ENCODE results near the gene EPN2.
"Not testable (repeated sequence)": the region's sequence is repeated elsewhere in the genome, so short reads cannot be mapped to it uniquely, and the experiment has no call there.

The EPN2 gene

DNA sequence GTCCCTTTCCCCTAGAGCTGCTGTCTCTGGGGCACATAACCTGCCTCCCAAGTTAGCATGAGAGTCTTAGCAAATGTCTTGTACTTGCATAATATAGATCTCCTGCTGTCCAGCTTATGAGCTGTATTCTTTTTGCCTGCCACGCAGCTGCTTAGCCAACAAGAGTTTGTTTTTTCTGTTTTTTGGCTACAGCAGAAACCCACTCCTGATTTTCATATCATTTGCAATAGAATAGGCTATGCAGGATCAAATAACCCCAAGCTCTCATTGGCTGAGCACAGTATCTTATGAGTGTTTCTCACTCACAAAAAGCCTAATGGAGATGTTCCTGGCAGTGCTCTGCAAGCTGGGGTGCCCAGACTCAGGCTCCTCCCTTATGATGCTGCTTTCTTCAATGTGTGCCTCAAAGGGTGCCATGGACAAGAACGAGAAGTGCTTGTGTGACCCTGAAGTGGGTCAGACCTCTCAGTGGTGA is 102.2 kb downstream of the EPN2 start:
- no peak overlapping the region for H3K27ac ChIP-seq

DNA sequence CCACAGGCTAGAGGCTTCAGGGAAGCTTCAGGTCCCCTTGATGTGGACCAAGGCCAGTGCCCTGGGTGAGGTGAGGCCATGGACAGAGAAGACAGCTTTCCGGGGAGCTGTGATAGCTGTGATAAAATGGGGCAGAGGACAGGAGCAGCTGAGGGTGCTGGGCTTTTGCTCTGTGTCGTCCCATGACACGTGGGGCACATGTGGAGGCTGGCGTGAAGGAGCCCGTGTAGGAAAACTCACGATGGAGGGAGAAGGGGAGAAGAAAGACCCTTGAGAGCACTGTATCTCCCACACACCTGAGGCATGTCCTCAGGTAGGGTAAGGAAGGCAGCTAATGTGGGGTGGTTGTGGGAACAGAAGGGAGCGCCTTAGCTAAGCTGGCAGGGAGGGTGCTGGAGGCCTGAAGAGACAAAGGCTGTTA is 104.1 kb downstream of the EPN2 start:
- H3K27ac ChIP-seq: no peak overlapping the region
- no peak for DNase-seq (ENCODE audit: low read depth, low spot score)

More for the DNA sequence above, 102.2 kb downstream of the EPN2 start:
- DNase-seq (ENCODE audit: low read depth, low spot score): no peak

DNA sequence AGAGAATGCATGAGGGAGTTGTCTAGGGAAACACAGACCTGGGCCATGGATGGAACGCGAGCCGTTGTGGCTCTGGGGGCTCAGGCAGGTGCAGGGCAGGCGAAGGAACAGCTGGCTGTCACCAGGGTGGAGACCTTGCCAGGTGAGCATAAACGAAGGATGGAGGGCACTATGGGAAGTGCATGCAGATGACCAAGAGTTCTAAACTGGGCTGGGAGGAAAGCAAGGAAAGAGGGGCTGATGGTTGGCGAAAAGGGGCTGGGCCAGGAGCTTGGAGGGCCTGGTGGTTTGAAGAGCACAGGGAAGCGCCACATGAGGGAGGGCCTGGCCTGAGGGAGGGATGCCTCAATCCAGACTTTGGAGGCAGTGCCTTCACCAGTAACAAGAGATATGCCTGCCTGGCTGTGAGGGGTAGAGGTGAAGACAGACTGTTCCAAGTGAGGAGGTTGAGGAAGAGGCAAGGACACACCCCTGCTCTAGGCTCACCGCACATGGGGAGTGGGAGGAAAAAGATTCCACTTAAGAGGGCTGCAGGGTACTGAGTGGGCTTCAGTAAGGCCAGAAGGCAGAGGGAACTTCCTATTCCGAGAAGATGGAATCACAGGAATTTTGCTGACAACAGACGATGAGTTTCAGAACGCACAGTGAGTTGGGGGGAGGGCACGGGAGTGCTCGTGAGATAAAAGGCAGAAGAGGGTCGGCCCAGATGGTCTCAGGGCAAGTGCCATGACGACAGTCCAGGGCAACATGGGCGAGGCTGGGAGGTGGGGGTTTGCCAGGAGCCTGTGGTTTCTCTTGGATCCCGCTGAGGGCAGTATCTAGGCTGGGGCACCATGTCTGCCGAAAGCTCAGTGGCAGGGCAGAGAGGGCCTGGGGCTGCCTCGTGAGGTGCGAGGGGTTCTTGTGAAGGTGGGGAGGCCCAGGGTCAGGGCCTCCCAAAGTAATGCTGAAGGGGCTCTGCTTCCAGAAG is 104.8 kb downstream of the EPN2 start:
- H3K27ac ChIP-seq: no peak overlapping the region
- DNase-seq (ENCODE audit: low read depth, low spot score): no peak

DNA sequence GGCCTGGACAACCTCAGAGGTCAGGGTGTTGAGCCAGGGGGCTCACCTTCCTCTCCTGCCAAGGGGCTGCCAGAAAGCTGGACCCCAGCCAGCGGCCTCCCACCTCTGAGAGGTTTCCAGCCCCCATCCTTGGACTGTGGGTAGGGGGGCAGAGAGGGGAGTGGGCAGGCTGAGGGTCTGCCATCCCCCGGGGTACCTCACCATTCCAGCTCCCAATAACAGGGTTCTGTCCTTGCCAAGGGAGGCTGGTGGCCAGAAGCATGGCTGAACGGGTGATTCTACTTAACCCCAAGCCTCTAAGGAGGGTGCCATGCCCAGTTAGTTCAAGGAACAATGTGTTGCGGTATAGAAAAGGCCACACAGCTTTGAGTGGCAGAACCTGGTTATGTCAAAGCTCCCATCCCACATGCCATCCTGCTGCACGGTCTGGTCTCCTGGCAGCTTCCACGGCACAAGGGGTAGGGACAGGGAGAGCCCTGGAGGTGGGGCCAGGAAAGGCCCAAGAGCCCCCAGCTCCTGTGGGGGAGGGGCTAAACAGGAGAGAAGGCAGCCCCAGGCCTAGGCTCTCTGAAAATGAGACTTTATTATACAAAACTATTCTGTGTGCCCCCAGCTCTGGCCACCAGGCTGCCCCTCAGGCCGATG is 105.6 kb downstream of the EPN2 start:
- H3K27ac ChIP-seq: no peak overlapping the region
- no peak for DNase-seq (ENCODE audit: low read depth, low spot score)

DNA sequence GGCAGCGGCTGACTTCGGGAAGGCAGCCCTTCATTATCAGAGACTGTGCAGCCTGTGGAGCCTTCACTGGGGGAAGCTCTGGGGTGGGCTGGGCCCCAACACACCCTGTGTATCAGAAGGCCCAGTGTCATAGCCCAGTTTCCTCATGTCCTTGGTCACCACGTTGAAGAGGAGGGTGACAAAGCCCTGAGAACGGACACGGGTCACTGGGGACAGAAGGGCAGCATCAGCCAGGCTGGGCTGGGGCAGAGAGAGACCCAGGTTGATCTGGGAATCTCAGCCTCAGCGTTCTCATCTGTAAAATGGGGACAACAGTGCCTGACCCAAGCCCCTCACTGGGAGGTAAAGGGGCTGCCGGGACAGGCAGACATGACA is 106.1 kb downstream of the EPN2 start:
- DNase-seq (ENCODE audit: low read depth, low spot score): no peak
- H3K27ac ChIP-seq: no peak overlapping the region

DNA sequence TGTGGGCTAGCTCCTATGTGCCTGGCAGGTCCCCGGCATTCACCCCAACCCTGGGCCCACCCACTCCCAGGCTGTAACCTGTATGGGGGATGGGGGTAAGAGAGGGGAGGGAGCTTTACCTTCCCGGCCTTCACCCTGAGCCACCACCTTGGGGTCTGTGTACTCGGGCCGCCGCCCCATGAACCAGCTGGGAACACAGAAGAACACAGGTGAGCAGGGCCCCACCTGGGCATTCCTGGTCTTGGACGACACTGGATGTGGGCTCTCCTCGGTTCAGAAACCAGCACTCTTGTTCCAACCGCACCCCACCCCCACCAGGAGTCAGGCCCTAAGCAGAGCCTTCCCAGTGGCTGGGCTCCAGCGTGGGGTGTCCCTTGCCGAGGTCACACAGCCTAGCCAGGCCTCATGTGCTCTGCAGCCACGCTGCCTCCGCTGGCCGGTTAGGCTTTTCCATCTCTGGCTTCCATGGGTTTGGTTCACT is 106.5 kb downstream of the EPN2 start:
- H3K27ac ChIP-seq: no peak overlapping the region
- DNase-seq (ENCODE audit: low read depth, low spot score): no peak

DNA sequence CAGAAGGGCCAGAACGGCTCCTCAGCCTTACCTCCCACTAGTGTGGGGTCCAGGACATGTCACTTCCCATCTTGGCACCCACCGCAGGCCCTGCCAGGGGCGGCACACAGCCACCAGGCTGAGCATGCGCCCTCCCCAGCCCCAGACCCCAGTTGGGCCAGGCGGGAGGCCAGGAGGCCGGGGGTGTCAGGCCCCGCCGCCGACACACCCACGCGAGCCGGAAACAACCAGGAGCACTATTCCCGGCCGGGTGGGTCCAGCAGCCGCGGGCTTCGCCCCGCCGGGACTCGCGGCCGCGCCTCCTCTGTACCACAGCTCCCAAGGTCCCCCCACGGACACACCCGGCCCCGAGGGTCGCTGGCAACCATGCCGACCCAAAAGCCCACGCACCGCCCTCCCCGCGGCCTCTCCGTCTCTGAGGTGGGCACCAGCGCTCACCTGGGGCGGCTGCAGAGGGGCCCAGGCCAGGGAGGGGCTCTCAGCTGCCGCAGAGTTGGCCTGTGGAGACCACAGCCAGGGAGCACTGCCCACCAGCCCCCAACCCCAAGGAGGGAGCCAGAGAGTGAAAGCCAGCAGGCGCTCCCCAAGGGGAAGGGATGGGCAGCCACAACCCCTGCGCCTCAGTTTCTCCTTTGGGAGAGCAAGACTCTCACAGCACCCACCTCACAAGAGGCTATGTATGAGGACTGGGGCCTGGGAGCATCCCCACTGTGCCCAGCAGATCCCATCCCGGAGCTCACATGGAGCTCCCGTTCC is 107.3 kb downstream of the EPN2 start:
- H3K27ac ChIP-seq: no peak overlapping the region
- no peak for DNase-seq (ENCODE audit: low read depth, low spot score)

DNA sequence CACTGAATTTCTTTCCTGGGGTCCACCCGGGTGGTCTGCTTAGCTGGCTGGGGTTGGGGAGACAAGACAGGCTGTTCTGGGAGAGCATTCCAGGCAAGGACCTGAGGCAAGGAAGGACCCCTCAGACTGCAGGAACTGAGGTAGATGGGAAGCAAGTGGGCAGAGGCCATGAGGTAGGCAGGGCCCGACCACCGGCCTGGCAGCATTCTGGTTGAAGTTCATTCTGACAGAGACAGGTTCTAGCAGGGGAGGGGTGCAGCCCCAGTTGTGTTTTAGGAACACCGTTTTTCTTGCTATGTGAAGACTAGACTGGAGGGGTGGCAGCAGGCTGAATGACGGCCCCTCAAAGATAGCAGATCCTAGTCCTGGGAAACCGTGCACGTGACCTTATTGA is 107.9 kb downstream of the EPN2 start:
- no peak for DNase-seq (ENCODE audit: low read depth, low spot score)

DNA sequence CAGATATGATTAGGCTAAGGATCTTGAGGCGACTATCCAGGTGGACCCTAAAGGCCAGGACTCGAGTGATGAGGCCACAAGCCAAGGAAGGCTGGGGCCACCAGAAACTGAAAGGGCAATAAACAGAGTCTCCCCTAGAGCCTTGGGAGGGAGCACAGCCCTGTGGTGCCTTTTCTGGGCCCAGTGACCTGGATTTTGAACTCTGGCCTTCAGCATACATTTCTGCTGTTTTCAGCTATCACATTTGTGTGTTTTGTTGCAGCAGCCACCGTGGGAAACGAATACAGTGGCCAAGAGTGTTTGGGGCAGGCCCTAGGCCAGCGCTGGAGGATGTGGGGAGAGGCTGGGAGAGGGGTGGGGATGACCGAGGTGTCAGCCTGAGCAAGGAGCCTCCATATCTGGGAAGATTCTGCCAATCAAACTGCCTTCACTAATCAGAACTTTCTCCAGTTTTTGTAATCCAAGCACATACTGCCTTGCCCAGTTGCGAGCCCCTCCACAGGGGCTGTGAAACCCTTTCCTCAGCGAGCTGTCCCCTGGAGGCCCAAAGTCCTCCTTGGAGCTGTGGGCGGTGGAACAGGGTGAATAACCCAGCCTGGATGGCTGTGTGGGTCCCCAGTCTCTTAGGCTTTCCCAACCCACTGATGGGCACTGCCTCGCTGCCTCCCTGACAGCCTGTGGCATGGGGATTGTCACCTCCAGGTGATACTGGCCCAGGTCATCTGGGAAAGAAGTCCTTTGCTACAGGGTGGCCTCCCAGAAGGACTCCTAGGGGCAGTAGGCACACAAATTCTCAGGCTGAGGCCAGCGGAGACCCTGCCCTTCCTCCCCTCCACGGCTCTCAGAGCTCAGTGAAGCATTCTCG is 108.6 kb downstream of the EPN2 start:
- H3K27ac ChIP-seq: no peak overlapping the region
- DNase-seq (ENCODE audit: low read depth, low spot score): no peak

More for the DNA sequence above, 107.9 kb downstream of the EPN2 start:
- H3K27ac ChIP-seq: no peak overlapping the region

DNA sequence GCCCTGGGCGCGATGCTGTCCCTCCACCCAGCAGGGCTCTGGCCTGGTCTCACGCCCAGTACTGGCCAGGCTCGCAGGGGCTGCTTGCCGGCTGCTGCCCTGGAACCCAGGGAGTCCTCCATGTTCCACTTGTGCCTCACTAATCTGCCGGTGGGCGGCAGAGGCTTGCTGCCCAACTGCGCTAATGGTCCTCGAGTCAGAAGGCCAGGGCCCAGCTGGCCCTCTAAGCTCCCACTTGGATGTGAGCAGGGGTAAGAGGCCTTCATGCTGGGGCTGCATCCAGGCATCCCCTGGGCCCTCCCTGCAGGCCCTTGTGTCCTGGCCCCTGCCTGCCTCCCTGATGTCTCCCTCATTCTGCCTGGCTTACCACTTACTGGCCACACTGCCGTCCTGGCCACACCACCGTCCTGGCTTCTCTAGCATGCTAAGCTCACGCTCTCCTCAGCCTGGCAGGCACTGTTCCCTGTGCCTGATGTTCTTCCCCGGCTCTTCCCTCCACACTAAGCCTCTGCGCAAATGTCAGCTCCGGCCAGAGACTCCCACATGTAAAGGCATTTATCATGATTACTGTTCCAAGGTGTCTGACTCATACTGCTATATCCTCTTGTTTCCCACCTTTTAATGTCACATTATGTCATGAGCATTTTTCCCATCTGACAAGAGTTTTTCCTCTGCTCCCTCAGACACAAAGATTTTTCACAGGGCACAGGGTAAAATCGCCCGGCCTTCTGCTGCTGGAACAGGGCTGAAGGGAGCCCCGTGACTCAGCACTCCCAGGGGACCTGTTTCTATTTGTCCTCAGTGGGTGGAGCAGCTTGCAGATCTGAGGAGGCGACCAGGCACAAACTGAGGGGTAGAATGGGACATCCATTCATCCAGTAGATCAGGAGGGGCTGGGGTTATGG is 109.4 kb downstream of the EPN2 start:
- no peak for DNase-seq (ENCODE audit: low read depth, low spot score)
- H3K27ac ChIP-seq: peak overlapping the region; percentile 38

DNA sequence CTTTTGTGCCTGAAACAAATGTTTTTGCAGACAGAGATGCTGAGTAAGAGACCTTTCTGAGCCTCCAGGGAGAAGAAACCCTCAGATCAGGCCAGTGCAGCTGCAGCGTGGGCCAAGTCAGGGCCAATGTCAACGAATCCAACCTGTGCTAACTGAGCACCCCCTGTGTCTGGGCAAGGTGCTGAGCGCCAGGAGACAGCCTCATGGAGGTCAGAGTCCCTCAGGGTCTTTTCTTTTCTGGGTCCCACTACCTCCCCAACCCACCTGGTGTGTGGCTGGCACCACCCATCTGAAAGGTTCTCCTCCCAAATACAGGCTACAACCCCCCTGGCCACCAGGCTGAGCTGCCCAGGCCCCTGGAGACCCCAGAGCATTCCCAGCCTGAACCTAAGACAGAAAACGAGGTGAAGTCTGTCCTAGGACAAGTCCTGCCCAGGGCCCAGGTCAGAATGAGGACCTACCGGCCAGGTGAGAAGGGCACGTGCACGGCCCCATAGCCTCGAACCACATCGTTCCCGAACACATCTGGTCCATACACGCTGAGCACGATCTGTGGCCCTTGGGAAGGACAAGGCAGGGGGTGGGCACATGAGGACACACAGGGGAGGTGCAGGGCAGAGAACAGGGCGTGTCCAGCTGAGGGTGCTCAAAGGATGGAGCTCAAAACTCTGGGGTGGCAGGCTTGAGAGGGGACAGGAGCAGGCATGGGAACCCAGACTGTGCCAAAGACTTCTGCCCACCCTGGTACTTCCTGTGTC is 110.3 kb downstream of the EPN2 start:
- H3K27ac ChIP-seq: peak overlapping the region; percentile 38
- no peak for DNase-seq (ENCODE audit: low read depth, low spot score)

DNA sequence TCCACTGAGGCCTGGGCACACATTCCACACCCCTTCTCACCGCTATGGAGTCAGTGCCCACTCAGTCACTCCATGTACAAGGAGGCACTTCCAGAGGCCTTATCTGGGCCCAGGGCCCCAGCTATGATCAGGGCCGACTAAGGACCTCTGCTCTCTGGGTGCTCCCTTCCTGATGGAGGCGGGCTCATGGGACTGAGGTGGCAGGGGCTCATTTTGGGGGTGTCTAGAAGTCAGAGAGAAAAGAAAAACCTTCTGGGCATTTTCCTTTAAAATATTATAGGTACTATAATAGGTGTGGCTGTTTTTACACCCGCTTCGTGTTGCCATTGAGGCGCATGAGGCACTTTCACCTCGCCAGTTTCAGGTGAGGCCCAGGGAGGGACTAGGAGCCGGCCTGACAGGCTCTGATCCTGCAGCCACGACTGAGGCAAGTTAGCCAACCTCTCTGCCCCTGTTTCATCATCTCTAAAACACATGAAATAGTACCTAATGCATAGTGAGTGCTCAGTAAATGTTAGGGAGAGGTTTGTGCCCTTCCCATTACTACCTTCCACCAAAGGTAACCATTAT is 111.0 kb downstream of the EPN2 start:
- H3K27ac ChIP-seq: peak overlapping the region; percentile 38
- DNase-seq (ENCODE audit: low read depth, low spot score): no peak

DNA sequence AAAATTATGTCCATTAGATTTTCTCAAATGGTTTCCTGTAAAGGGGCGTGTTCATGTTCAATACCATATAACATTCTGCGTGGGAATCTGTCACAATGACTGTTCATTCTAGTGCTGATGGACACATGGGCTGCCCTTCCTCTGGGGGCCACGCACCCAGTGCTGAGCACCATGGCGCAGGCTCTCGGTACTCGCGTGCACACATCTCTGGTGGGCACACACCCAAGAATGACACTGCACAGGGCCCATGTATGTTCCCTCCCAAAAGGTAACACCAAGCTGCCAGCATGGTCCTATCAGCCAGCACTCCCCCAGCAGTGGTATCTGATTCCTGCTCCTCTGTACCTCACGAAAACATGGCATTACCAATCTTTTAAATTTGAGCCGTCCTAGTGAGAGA is 111.6 kb downstream of the EPN2 start:
- DNase-seq (ENCODE audit: low read depth, low spot score): no peak
- H3K27ac ChIP-seq: peak overlapping the region; percentile 38

DNA sequence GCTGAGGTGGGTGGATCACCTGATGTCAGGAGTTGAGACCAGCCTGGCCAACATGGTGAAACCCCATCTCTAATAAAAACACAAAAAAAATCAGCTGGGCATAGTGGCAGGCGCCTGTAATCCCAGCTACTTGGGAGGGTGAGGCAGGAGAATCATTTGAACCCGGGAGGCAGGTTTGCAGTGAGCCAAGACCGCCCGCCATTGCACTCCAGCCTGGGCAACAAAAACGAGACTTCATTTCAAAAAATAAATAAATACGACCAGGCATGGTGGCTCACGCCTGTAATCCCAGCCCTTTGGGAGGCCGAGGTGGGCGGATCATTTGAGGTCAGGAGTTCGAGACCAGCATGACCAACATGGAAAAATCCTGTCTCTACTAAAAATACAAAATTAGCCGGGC is 116.2 kb downstream of the EPN2 start:
- not testable (repeated sequence) for DNase-seq (ENCODE audit: low read depth, low spot score); H3K27ac ChIP-seq

DNA sequence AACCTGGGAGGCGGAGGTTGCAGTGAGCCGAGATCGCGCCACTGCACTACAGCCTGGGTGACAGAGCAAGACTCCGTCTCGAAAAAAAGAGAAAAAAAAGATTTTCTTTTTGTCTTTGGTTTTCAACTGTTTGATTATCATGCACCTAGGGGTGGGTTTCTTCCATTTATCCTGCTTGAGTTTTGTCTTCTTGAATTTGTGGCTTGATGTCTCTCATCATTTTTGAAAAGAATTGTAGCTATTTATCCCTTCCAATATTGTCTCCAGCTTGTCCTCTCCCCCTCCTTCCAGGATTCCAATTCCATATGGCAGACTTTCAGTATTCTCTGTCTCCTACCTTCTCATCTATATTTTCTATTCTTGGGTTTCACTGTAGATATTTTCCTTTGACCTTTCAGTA is 117.6 kb downstream of the EPN2 start:
- H3K27ac ChIP-seq: peak overlapping the region; percentile 39
- no peak for DNase-seq (ENCODE audit: low read depth, low spot score)

DNA sequence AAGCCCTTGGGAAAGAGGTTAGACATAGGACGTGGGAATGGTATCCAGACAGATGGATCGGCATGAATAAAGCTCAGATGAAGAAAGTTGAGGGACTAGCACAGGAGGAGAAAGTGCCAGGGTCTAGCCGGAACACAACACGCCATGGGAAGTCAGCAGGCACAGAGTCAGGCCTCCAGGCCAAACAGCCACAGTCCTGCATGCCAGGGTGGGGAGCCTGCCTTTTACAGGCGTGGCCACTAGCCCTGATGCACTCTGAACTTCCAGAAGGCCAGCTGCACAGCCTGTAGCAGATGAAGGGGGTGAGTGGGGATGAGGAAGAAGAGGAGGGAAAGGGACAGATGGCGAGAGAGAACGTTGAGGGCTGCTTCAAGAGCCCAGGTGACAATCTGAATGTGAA is 120.2 kb downstream of the EPN2 start:
- no peak overlapping the region for H3K27ac ChIP-seq
- no peak for DNase-seq (ENCODE audit: low read depth, low spot score)

DNA sequence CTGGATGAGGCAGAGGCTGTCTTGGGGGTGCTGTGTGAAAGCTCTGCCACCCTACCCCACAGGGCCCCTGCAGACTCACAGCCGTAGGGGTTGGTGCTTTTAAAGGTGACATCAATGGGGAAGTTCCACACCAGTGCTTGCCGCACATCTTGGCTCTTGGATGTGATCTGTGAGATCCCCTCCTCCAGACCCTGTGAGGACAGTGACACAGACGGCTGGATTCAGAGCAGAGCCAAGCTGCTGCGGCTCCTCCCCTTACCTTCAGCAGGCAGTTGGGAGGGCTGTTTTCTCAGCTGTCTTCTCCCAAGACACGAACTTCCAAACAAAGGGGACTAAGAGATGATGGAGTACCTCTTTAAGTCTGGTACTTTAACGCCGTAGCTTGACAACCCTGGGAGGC is 120.6 kb downstream of the EPN2 start:
- no peak overlapping the region for H3K27ac ChIP-seq
- DNase-seq (ENCODE audit: low read depth, low spot score): no peak

DNA sequence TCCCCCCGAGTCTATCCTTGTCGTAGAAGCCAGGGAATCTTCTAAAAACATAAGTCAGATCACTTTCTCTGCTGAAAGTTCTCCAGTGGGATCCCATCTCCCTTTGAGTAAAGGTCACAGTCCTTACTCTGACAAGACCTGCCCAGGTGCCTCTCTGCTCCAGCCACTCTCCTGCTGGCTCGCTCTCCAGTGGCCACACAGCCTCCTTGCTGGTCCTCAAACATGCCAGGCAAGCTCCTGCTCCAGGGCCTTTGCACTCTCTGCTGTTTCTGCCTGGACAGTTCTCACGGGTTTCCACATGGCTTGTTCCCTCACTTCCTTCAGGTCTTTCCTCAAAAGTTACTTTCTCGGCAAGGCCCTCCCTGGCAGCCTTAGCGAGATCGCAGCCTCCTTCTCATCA is 122.0 kb downstream of the EPN2 start:
- DNase-seq (ENCODE audit: low read depth, low spot score): no peak
- no peak overlapping the region for H3K27ac ChIP-seq

Measured in epithelial cell of prostate (primary cell).